PC-3 (cell line): ENCODE results near the gene TSPAN13. TPM values are rescaled to one million over a fixed set of nuclear protein-coding genes. Genes with fewer than 3 reads are reported as not detected.

Experiments used
- ATAC-seq: fragments of 200-7000 bp; cut with Tn5 transposase; 2 replicates; pipeline ENCODE4 v1.9.1; 2020; ENCODE audit warnings: mild to moderate bottlenecking, moderate library complexity
- BruUV-seq: library from RNA; stranded (reverse); fragments of 400-500 nt; replicated peaks from 2 replicates; lab custom pipeline; 2021; lab: Mats Ljungman, UMichigan
- CTCF ChIA-PET: fragments of 300-600 bp; sonication (Branson Sonifier 250); formaldehyde crosslinking; loops from one replicate; lab custom pipeline; 2022; ENCODE audit warnings: antibody characterized with exemption; lab: Charles Lee
- POLR2A ChIA-PET: fragments of 300-600 bp; sonication (Branson Sonifier 250); formaldehyde crosslinking; loops from one replicate; lab custom pipeline; 2022; ENCODE audit warnings: antibody characterized with exemption; ENCODE audit not compliant: unreplicated experiment; lab: Charles Lee
- DNase-seq: peaks from one replicate; pipeline ENCODE4 v3.0.0-alpha.2; 2015
- H2AFZ ChIP-seq: fragments of 300-600 bp; sonication (generic); 2 replicates; pipeline ENCODE4 v1.6.0; 2016; ENCODE audit warnings: antibody characterized with exemption, low read length
- H3F3A ChIP-seq: fragments of 300-600 bp; sonication (generic); one replicate; pipeline ENCODE4 v1.6.0; 2017; ENCODE audit warnings: antibody characterized with exemption, low read length, control low read depth, mild to moderate bottlenecking; ENCODE audit not compliant: unreplicated experiment
- H3K27ac ChIP-seq: fragments of 300-600 bp; sonication (generic); 2 replicates; pipeline ENCODE4 v1.5.1; 2016; ENCODE audit warnings: mild to moderate bottlenecking, low read length
- H3K27me3 ChIP-seq: fragments of 300-600 bp; sonication (generic); 2 replicates; pipeline ENCODE4 v1.6.1; 2016; ENCODE audit warnings: low read length, mixed read lengths
- H3K36me3 ChIP-seq: fragments of 300-600 bp; sonication (generic); 2 replicates; pipeline ENCODE4 v1.6.1; 2016; ENCODE audit warnings: low read depth, mixed run types, low read length, mixed read lengths
- H3K4me1 ChIP-seq: fragments of 300-600 bp; sonication (generic); 2 replicates; pipeline ENCODE4 v1.5.1; 2016; ENCODE audit warnings: low read length; ENCODE audit not compliant: insufficient read depth
- H3K4me2 ChIP-seq: fragments of 300-600 bp; sonication (generic); 2 replicates; pipeline ENCODE4 v1.6.0; 2016; ENCODE audit warnings: low read length
- H3K4me3 ChIP-seq: fragments of 300-600 bp; sonication (generic); 2 replicates; pipeline ENCODE4 v1.5.1; 2016; ENCODE audit warnings: mild to moderate bottlenecking, low read length, mixed read lengths
- H3K79me2 ChIP-seq: fragments of 300-600 bp; sonication (generic); 2 replicates; pipeline ENCODE4 v1.6.1; 2017; ENCODE audit warnings: low read length, mixed read lengths
- H3K9ac ChIP-seq: fragments of 300-600 bp; sonication (generic); 2 replicates; pipeline ENCODE4 v1.6.0; 2016; ENCODE audit warnings: mild to moderate bottlenecking, low read length
- H3K9me2 ChIP-seq: fragments of 300-600 bp; sonication (generic); replicated peaks from 2 replicates; pipeline ENCODE4 v1.6.1; 2016; ENCODE audit warnings: mixed run types, low read length, mixed read lengths
- H3K9me3 ChIP-seq: fragments of 300-600 bp; sonication (generic); 2 replicates; pipeline ENCODE4 v1.6.1; 2016; ENCODE audit warnings: low read length, mixed read lengths
- H4K20me1 ChIP-seq: fragments of 300-600 bp; sonication (generic); 2 replicates; pipeline ENCODE4 v1.6.1; 2016; ENCODE audit warnings: low read length, mixed read lengths
- CTCF ChIP-seq: fragments of 300-600 bp; sonication (generic); conservative IDR thresholded peaks from 2 replicates; pipeline ENCODE4 v1.5.1; 2017; ENCODE audit warnings: antibody characterized with exemption, low read depth, mild to moderate bottlenecking, low read length
- EZH2 ChIP-seq: fragments of 300-600 bp; sonication (generic); IDR thresholded peaks from one replicate; pipeline ENCODE4 v1.6.1; 2017; ENCODE audit warnings: antibody characterized with exemption, mild to moderate bottlenecking, low read length; ENCODE audit not compliant: unreplicated experiment
- EZH2phosphoT487 ChIP-seq: fragments of 300-600 bp; sonication (generic); IDR thresholded peaks from 2 replicates; pipeline ENCODE4 v1.6.1; 2018; ENCODE audit warnings: mild to moderate bottlenecking, antibody characterized with exemption, low read length, borderline replicate concordance
- intact Hi-C: fragments of 100-400 bp; cut with micrococcal nuclease; formaldehyde crosslinking; loops from 2 replicates; pipeline ENCODE4 v1.9.0; 2023
- total RNA-seq: library from RNA; depleted of rRNA; stranded (reverse); fragments of >200 nt; gene quantifications from 2 replicates; pipeline ENCODE4 v1.2.3, GENCODE V29; 2014

TSPAN13 gene
- total RNA-seq, 1 experiment from 2014 or later: 34.9 TPM

DNA sequence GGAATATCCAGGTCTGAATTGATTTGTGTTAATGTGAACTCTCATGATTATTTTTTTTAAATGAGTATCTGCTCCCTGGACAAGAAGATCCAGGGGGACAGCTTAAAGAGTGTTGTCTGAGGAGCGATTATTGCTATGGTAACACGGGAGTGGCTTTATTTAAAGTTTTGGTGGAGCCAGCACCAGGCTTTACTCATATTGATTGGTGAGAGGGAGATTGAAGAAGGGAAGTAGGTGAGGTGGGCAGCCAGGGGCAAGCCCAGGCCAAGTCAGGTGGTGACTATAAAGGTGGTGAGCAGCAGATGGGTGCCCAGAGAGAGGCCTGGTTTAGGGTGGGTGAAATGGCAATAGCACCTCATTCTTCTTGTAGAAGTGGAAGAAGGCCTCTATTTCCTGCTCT lies 61.4 kb downstream of the TSPAN13 start:
- Histone ChIP-seq H3K36me3 (no peaks in the 10 kb centered on the region), H3F3A (peaks cover 13% of the 10 kb centered on the region), H3K9me3 (no peaks in the 10 kb centered on the region), H4K20me1 (no peaks in the 10 kb centered on the region), H3K27me3 (no peaks in the 10 kb centered on the region), H3K4me1 (peaks cover 68% of the 10 kb centered on the region), H3K9ac (no peak overlapping the region), H3K79me2 (no peaks in the 10 kb centered on the region), H3K9me2 (no peaks in the 10 kb centered on the region), H3K4me2 (no peak overlapping the region), H3K4me3 (no peak overlapping the region), H2AFZ (no peak overlapping the region), H3K27ac (no peak overlapping the region)
- no peak for DNase-seq
- intact Hi-C loops: no loop called here
- ChIA-PET POLR2A (no interaction called here), CTCF (no interaction called here)
- no TSS peak for BruUV-seq
- TF ChIP-seq EZH2: no peak
- no peak for TF ChIP-seq CTCF
- TF ChIP-seq EZH2phosphoT487: no peak
- ATAC-seq: no peak

DNA sequence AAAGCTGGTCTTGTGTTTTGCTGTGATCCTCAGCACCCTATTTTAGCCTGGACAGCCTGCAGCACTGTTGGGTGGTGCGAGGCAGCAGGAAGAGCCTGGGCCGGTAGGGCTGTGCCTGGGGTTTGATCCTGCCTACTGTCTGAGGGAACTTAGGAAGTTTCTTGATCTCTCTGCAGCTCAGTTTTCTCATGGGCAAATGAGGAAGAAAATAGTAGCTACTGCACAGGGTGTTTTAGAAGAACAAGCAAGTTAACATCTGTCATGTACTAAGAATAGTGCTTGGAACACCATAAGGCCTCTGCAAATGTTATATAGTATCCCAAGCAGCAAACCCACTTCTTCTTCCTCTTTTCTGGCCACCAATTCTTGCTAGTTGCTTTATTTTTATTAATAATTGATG lies 63.3 kb downstream of the TSPAN13 start:
- CTCF ChIA-PET: interaction anchor here (0.8 to 1.1 kb wide), 2 partner anchors 16 to 75 kb away, joined by 5 to 6 read pairs; no protein-coding TSS in a partner anchor
- Histone ChIP-seq H3K9me3 (no peaks in the 10 kb centered on the region), H3K27ac (0 out of 2 replicates have a peak overlapping the region, but pooled peaks have one; percentile 80), H3K9me2 (no peaks in the 10 kb centered on the region), H3K36me3 (no peaks in the 10 kb centered on the region), H3K9ac (no peak overlapping the region), H3K27me3 (no peaks in the 10 kb centered on the region), H2AFZ (no peak overlapping the region), H3K4me2 (no peak overlapping the region), H3F3A (peaks cover 5% of the 10 kb centered on the region), H3K4me1 (peaks cover 51% of the 10 kb centered on the region), H3K79me2 (no peaks in the 10 kb centered on the region), H4K20me1 (no peaks in the 10 kb centered on the region), H3K4me3 (no peak overlapping the region)
- no peak for ATAC-seq
- no peak for DNase-seq
- POLR2A ChIA-PET: interaction anchor here (0.5 to 0.6 kb wide), 2 partner anchors 54 to 327 kb away, joined by 3 read pairs; no protein-coding TSS in a partner anchor
- no peak for TF ChIP-seq EZH2
- TF ChIP-seq EZH2phosphoT487: no peak
- no peak for TF ChIP-seq CTCF
- intact Hi-C loops: no loop called here
- no TSS peak for BruUV-seq

- Histone ChIP-seq H3K36me3 (no peaks in the 10 kb centered on the region), H3K79me2 (no peaks in the 10 kb centered on the region), H3K9me3 (no peaks in the 10 kb centered on the region), H4K20me1 (no peaks in the 10 kb centered on the region), H3K27me3 (no peaks in the 10 kb centered on the region), H3K9me2 (no peaks in the 10 kb centered on the region), H3K4me1 (peaks cover 44% of the 10 kb centered on the region), H3K27ac (peak overlapping the region; percentile 80), H3K9ac (no peak overlapping the region; the same call in 1 of the 2 replicates), H3K4me3 (no peak overlapping the region; the same call in 1 of the 2 replicates), H3F3A (no peaks in the 10 kb centered on the region), H2AFZ (no peak overlapping the region), H3K4me2 (peak overlapping the region; percentile 55)
- ATAC-seq (peak; percentile 79), DNase-seq (peak; percentile 83)
- ChIA-PET CTCF (interaction anchor here (0.7 to 1.1 kb wide), 3 partner anchors 16 to 115 kb away, joined by 3 to 6 read pairs (median 5); no protein-coding TSS in a partner anchor), POLR2A (interaction anchor here (0.6 kb wide), 2 partner anchors 14 to 15 kb away, joined by 3 to 4 read pairs; no protein-coding TSS in a partner anchor)
- TF ChIP-seq CTCF (no peak), EZH2 (no peak), EZH2phosphoT487 (no peak)
- no TSS peak for BruUV-seq
- intact Hi-C loops: no loop called here
Measured at GRCh38 chr7:16817536-16817935, 64.0 kb downstream of the TSPAN13 start.
